ENCODE data around the gene CFAP74. TPM values are rescaled to one million over a fixed set of nuclear protein-coding genes. Genes with fewer than 3 reads are reported as not detected.

Gene CFAP74
- total and polyA plus RNA-seq, 7 donors = 0.03 to 0.27 TPM; not detected in 5

- Histone ChIP-seq H3K27ac (no peak overlapping the region), H3K9me3 (no peaks in the 10 kb centered on the region), H3K4me3 (no peak overlapping the region), H3K36me3 (no peaks in the 10 kb centered on the region), H3K27me3 (peaks cover 0 to 40% (median 30%) of the 10 kb centered on the region in 3 donors), H3K4me1 (no peaks in the 10 kb centered on the region)
- intact Hi-C loops (cut with DNase I) = no loop called here
- no peak for DNase-seq
- 77 to 82% methylated on average over 13 of the region's 13 CpGs for WGBS, 2 donors
- no peak for TF ChIP-seq EP300 (IDR thresholded peaks at IDR 0.05)
- no peak for TF ChIP-seq CTCF (IDR thresholded peaks at IDR 0.05)
- no peak for TF ChIP-seq POLR2AphosphoS5 (IDR thresholded peaks at IDR 0.05)
- no peak for TF ChIP-seq POLR2A (IDR thresholded peaks at IDR 0.05)
Measured at GRCh38 chr1:1987142-1987510, 16.5 kb downstream of the CFAP74 start.

- intact Hi-C loops (cut with DNase I) = no loop called here
- Histone ChIP-seq H3K36me3 (no peaks in the 10 kb centered on the region), H3K9me3 (no peaks in the 10 kb centered on the region), H3K27ac (no peak overlapping the region), H3K4me3 (no peak overlapping the region), H3K27me3 (peaks cover 0 to 40% (median 30%) of the 10 kb centered on the region in 3 donors), H3K4me1 (no peaks in the 10 kb centered on the region)
- no peak for DNase-seq
- TF ChIP-seq CTCF (IDR thresholded peaks at IDR 0.05) (no peak), POLR2AphosphoS5 (IDR thresholded peaks at IDR 0.05) (no peak), EP300 (IDR thresholded peaks at IDR 0.05) (no peak), POLR2A (IDR thresholded peaks at IDR 0.05) (no peak)
- WGBS, 2 donors = 65 to 76% methylated on average over 24 of the region's 24 CpGs
Measured at GRCh38 chr1:1986451-1987141, 17.0 kb downstream of the CFAP74 start.

- intact Hi-C loops (cut with DNase I) = no loop called here
- TF ChIP-seq CTCF (IDR thresholded peaks at IDR 0.05) (no peak), EP300 (IDR thresholded peaks at IDR 0.05) (no peak), POLR2A (IDR thresholded peaks at IDR 0.05) (no peak)
- no peak for DNase-seq
- WGBS, 2 donors = 78 to 86% methylated on average over 32 of the region's 32 CpGs
- Histone ChIP-seq H3K27ac (no peak overlapping the region), H3K4me3 (no peak overlapping the region), H3K4me1 (no peaks in the 10 kb centered on the region), H3K27me3 (peaks cover 0 to 39% (median 30%) of the 10 kb centered on the region in 3 donors), H3K36me3 (no peaks in the 10 kb centered on the region), H3K9me3 (no peaks in the 10 kb centered on the region)
Measured at GRCh38 chr1:1985375-1986050, 18.1 kb downstream of the CFAP74 start.

- TF ChIP-seq CTCF (IDR thresholded peaks at IDR 0.05) (no peak), POLR2A (IDR thresholded peaks at IDR 0.05) (no peak), EP300 (IDR thresholded peaks at IDR 0.05) (no peak), POLR2AphosphoS5 (IDR thresholded peaks at IDR 0.05) (no peak)
- DNase-seq = no peak
- H3K4me3 ChIP-seq = no peak overlapping the region
- H3K27ac ChIP-seq = no peak overlapping the region
- no peaks in the 10 kb centered on the region for H3K9me3 ChIP-seq
- H3K36me3 ChIP-seq = no peaks in the 10 kb centered on the region
- 81 to 82% methylated on average over 17 of the region's 17 CpGs for WGBS, 2 donors
- no peaks in the 10 kb centered on the region for H3K4me1 ChIP-seq
- H3K27me3 ChIP-seq = peaks cover 0 to 30% (median 27%) of the 10 kb centered on the region in 3 donors
- intact Hi-C loops (cut with DNase I) = no loop called here
Measured at GRCh38 chr1:1984560-1985070, 19.0 kb downstream of the CFAP74 start.

Measured in sigmoid colon (tissue), 7 donors.